HepG2 (cell line): ENCODE results near the gene NSUN6. TPM values are rescaled to one million over a fixed set of nuclear protein-coding genes. Genes with fewer than 3 reads are reported as not detected.

Experiments
- CEBPB ChIP-seq: IDR thresholded peaks from 2 replicates; pipeline ENCODE4 v1.6.1; 2011; ENCODE audit warnings: low read depth, low read length, improper control_type of control experiment, borderline replicate concordance
- CENPT ChIP-seq: sonication (generic); formaldehyde crosslinking; IDR thresholded peaks from 2 replicates; pipeline ENCODE4 v1.8.0; 2022; ENCODE audit warnings: low read depth, mild to moderate bottlenecking, moderate library complexity, missing genetic modification reagents
- ELF3 ChIP-seq: IDR thresholded peaks from 2 replicates; pipeline ENCODE4 v1.6.1; 2016; ENCODE audit warnings: missing genetic modification reagents, missing compliant biosample characterization
- GLMP ChIP-seq: sonication (generic); formaldehyde crosslinking; IDR thresholded peaks from 2 replicates; pipeline ENCODE4 v1.9.0; 2021; ENCODE audit warnings: missing genetic modification reagents, mild to moderate bottlenecking, borderline replicate concordance
- HOXA9 ChIP-seq: sonication (generic); formaldehyde crosslinking; IDR thresholded peaks from 2 replicates; pipeline ENCODE4 v1.8.1; 2022; ENCODE audit warnings: missing genetic modification reagents, mild to moderate bottlenecking, moderate library complexity, borderline replicate concordance
- KDM4B ChIP-seq: sonication (generic); formaldehyde crosslinking; IDR thresholded peaks from 2 replicates; pipeline ENCODE4 v1.4.0; 2020; ENCODE audit warnings: missing genetic modification reagents
- RELA ChIP-seq: sonication (generic); formaldehyde crosslinking; IDR thresholded peaks from 2 replicates; pipeline ENCODE4 v1.4.0; 2020; ENCODE audit warnings: missing genetic modification reagents
- RERE ChIP-seq: IDR thresholded peaks from 2 replicates; pipeline ENCODE4 v1.6.1; 2016; ENCODE audit warnings: low read depth, missing genetic modification reagents, missing compliant biosample characterization
- SALL1 ChIP-seq: sonication (generic); formaldehyde crosslinking; IDR thresholded peaks from 2 replicates; pipeline ENCODE4 v1.8.0; 2022; ENCODE audit warnings: mild to moderate bottlenecking, missing genetic modification reagents
- STAG1 ChIP-seq: sonication (generic); formaldehyde crosslinking; IDR thresholded peaks from 2 replicates; pipeline ENCODE4 v1.4.0; 2020; ENCODE audit warnings: missing genetic modification reagents
- SYNCRIP ChIP-seq: fragments of 200-400 bp; formaldehyde crosslinking; IDR thresholded peaks from 2 replicates; pipeline ENCODE4 v1.6.1; 2018; ENCODE audit warnings: mild to moderate bottlenecking, low read depth, low read length; ENCODE audit not compliant: insufficient read depth
- ZBTB38 ChIP-seq: sonication (generic); formaldehyde crosslinking; IDR thresholded peaks from 2 replicates; pipeline ENCODE4 v1.5.1; 2020; ENCODE audit warnings: mild to moderate bottlenecking, missing genetic modification reagents
- ZNF143 ChIP-seq: sonication (generic); formaldehyde crosslinking; IDR thresholded peaks from 2 replicates; pipeline ENCODE4 v1.4.0; 2020; ENCODE audit warnings: missing genetic modification reagents
- ZNF280B ChIP-seq: sonication (generic); formaldehyde crosslinking; IDR thresholded peaks from 2 replicates; pipeline ENCODE4 v1.5.0; 2020; ENCODE audit warnings: missing genetic modification reagents, mild to moderate bottlenecking, borderline replicate concordance
- ZNF574 ChIP-seq: sonication (generic); formaldehyde crosslinking; IDR thresholded peaks from 2 replicates; pipeline ENCODE4 v1.4.0; 2020; ENCODE audit warnings: missing genetic modification reagents
- ZNF773 ChIP-seq: sonication (generic); formaldehyde crosslinking; IDR thresholded peaks from 2 replicates; pipeline ENCODE4 v1.4.0; 2020; ENCODE audit warnings: missing genetic modification reagents, borderline replicate concordance
- polyA plus RNA-seq, 8 experiments: library from polyadenylated mRNA; depleted of rRNA in 3 of 8; stranded (reverse) in 7 of 8; unstranded in 1 of 8; fragments of >200 nt; fragmentation: Illumina TruSeq in 4 of 8; extraction: Trizol in 4 of 8; gene quantifications; 2 replicates each; pipeline versions ENCODE4 v1.2.1 to v1.2.3, GENCODE V29; 2011 to 2016; ENCODE audit warnings: low read depth in 4 of 8, missing spikeins in 1 of 8, mixed read lengths in 1 of 8; ENCODE audit not compliant: insufficient read depth in 1 of 8
- total RNA-seq, 5 experiments: library from RNA; depleted of rRNA; stranded (reverse); fragments of >200 nt; fragmentation: Illumina TruSeq; extraction: Trizol; gene quantifications; 2 replicates each; pipeline ENCODE4 v1.2.3, GENCODE V29; 2016; ENCODE audit warnings: low read depth in 1 of 5

The NSUN6 gene
- total and polyA plus RNA-seq, 2 of the 13 experiments (the other 11 are each of a cell fraction or from before 2014, with no cell fraction given): 17.2 to 19.3 TPM

- TF ChIP-seq SYNCRIP: no peak
- no peak; the same call in 1 of the 2 replicates for TF ChIP-seq ZNF280B (CRISPR knock-in tag)
- TF ChIP-seq CENPT: 0 out of 2 replicates have a peak, but pooled peaks have one; percentile 27
- TF ChIP-seq ELF3 (CRISPR knock-in tag): peak; percentile 29; the same call in 1 of the 2 replicates
- peak; percentile 84 for TF ChIP-seq ZNF574 (CRISPR knock-in tag)
- no peak for TF ChIP-seq RERE (CRISPR knock-in tag)
- peak; percentile 19; the same call in 1 of the 2 replicates for TF ChIP-seq CEBPB
- TF ChIP-seq ZNF143 (CRISPR knock-in tag): no peak
- peak; percentile 72 for TF ChIP-seq SALL1
- TF ChIP-seq KDM4B (CRISPR knock-in tag): no peak
- peak; percentile 28; the same call in 1 of the 2 replicates for TF ChIP-seq RELA (CRISPR knock-in tag)
- TF ChIP-seq ZBTB38 (CRISPR knock-in tag): peak; percentile 61; the same call in 1 of the 2 replicates
- TF ChIP-seq HOXA9 (CRISPR knock-in tag): no peak
- no peak for TF ChIP-seq ZNF773 (CRISPR knock-in tag)
- no peak for TF ChIP-seq GLMP
- no peak for TF ChIP-seq STAG1 (CRISPR knock-in tag)
Measured at GRCh38 chr10:18651324-18652007, at the start of gene NSUN6 (continued).
